IMR-90 (cell line): ENCODE data around the gene CENPI. TPM values are rescaled to one million over a fixed set of nuclear protein-coding genes. Genes with fewer than 3 reads are reported as not detected.

ENCODE experiments used
- ATAC-seq: fragments of 200-7000 bp; cut with Tn5 transposase; 2 replicates; pipeline ENCODE4 v1.9.1; 2020; ENCODE audit warnings: low read depth, mild to moderate bottlenecking, moderate library complexity
- BruUV-seq: library from RNA; stranded (reverse); fragments of 400-500 nt; replicated peaks from 2 replicates; lab custom pipeline; 2021; lab: Mats Ljungman, UMichigan
- CTCF ChIA-PET: fragments of 300-600 bp; formaldehyde crosslinking; extraction: SDS; loops from one replicate; lab custom pipeline; 2021; ENCODE audit warnings: antibody characterized with exemption; lab: Yijun Ruan, JAX
- POLR2A ChIA-PET: fragments of 300-600 bp; sonication (Branson Sonifier 250); formaldehyde crosslinking; loops from one replicate; lab custom pipeline; 2022; ENCODE audit warnings: antibody characterized with exemption; ENCODE audit not compliant: unreplicated experiment; lab: Charles Lee
- DNase-seq: peaks from one replicate; pipeline ENCODE4 v3.0.0; 2013
- H2AFZ ChIP-seq: replicated peaks from 2 replicates; pipeline ENCODE3; 2013; ENCODE audit warnings: low read length, mild to moderate bottlenecking; ENCODE audit not compliant: poor library complexity
- H2AK5ac ChIP-seq: 2 replicates; pipeline ENCODE4 v1.6.1; 2013; ENCODE audit warnings: low read depth, low read length, inconsistent platforms
- H2AK9ac ChIP-seq: replicated peaks from 2 replicates; pipeline ENCODE3; 2013; ENCODE audit warnings: mild to moderate bottlenecking, low read depth, low read length, moderate library complexity; ENCODE audit not compliant: poor library complexity
- H2BK120ac ChIP-seq: 2 replicates; pipeline ENCODE4 v1.6.1; 2013; ENCODE audit warnings: low read depth, low read length, inconsistent platforms
- H2BK15ac ChIP-seq: 3 replicates; pipeline ENCODE4 v1.6.1; 2013; ENCODE audit warnings: low read depth, low read length, inconsistent platforms
- H2BK20ac ChIP-seq: 2 replicates; pipeline ENCODE4 v1.6.1; 2013; ENCODE audit warnings: low read depth, mild to moderate bottlenecking, inconsistent platforms, low read length, moderate library complexity
- H2BK5ac ChIP-seq: 2 replicates; pipeline ENCODE4 v1.6.1; 2013; ENCODE audit warnings: mild to moderate bottlenecking, low read depth, low read length, inconsistent platforms; ENCODE audit not compliant: poor library complexity, severe bottlenecking
- H3K14ac ChIP-seq: replicated peaks from 2 replicates; pipeline ENCODE4 v1.6.1; 2013; ENCODE audit warnings: low read depth, low read length, inconsistent platforms
- H3K18ac ChIP-seq: 2 replicates; pipeline ENCODE4 v1.6.1; 2013; ENCODE audit warnings: low read depth, low read length, control low read depth
- H3K23ac ChIP-seq: 2 replicates; pipeline ENCODE4 v1.6.1; 2013; ENCODE audit warnings: low read depth, low read length, inconsistent platforms
- H3K27ac ChIP-seq: 2 replicates; pipeline ENCODE4 v1.5.1; 2013; ENCODE audit warnings: mild to moderate bottlenecking, control low read depth, low read length; ENCODE audit not compliant: insufficient read depth
- H3K27me3 ChIP-seq: 2 replicates; pipeline ENCODE4 v1.6.1; 2013; ENCODE audit warnings: low read length; ENCODE audit not compliant: control insufficient read depth, insufficient read depth
- H3K36me3 ChIP-seq: 2 replicates; pipeline ENCODE4 v1.6.1; 2013; ENCODE audit warnings: low read length, mixed read lengths; ENCODE audit not compliant: control insufficient read depth, insufficient read depth
- H3K4ac ChIP-seq: 2 replicates; pipeline ENCODE4 v1.6.1; 2013; ENCODE audit warnings: low read depth, low read length, inconsistent platforms
- H3K4me1 ChIP-seq: 2 replicates; pipeline ENCODE4 v1.6.1; 2013; ENCODE audit warnings: low read length, mixed read lengths; ENCODE audit not compliant: control insufficient read depth, insufficient read depth
- H3K4me2 ChIP-seq: 2 replicates; pipeline ENCODE4 v1.6.1; 2013; ENCODE audit warnings: low read depth, mild to moderate bottlenecking, control low read depth, low read length, moderate library complexity
- H3K4me3 ChIP-seq: 2 replicates; pipeline ENCODE4 v1.5.1; 2013; ENCODE audit warnings: low read depth, mild to moderate bottlenecking, control low read depth, low read length, moderate library complexity; ENCODE audit not compliant: insufficient read depth
- H3K56ac ChIP-seq: 2 replicates; pipeline ENCODE4 v1.6.1; 2013; ENCODE audit warnings: low read length, inconsistent platforms; ENCODE audit not compliant: insufficient read depth; ENCODE audit errors: extremely low read depth
- H3K79me1 ChIP-seq, 2 experiments: 2 replicates each; pipeline ENCODE4 v1.6.1; 2013; ENCODE audit warnings: low read length in 2 of 2, inconsistent platforms in 1 of 2, low read depth in 1 of 2
- H3K9ac ChIP-seq: 2 replicates; pipeline ENCODE4 v1.6.1; 2013; ENCODE audit warnings: low read depth, low read length, control low read depth
- H3K9me1 ChIP-seq: 2 replicates; pipeline ENCODE4 v1.6.1; 2013; ENCODE audit warnings: low read length, inconsistent platforms; ENCODE audit not compliant: insufficient read depth
- H3K9me3 ChIP-seq: 2 replicates; pipeline ENCODE4 v1.6.1; 2013; ENCODE audit warnings: low read length; ENCODE audit not compliant: control insufficient read depth, insufficient read depth
- H4K20me1 ChIP-seq: 2 replicates; pipeline ENCODE4 v1.6.1; 2013; ENCODE audit warnings: low read length, inconsistent platforms; ENCODE audit not compliant: insufficient read depth
- H4K5ac ChIP-seq: 2 replicates; pipeline ENCODE4 v1.6.1; 2013; ENCODE audit warnings: mild to moderate bottlenecking, low read depth, low read length, control low read depth
- H4K8ac ChIP-seq, 2 experiments: 2 replicates each; pipeline ENCODE4 v1.6.1; 2013; ENCODE audit warnings: low read depth in 2 of 2, low read length in 2 of 2, control low read depth in 1 of 2, inconsistent platforms in 1 of 2
- H4K91ac ChIP-seq: 2 replicates; pipeline ENCODE4 v1.6.1; 2013; ENCODE audit warnings: low read depth, low read length, inconsistent platforms; ENCODE audit not compliant: insufficient read depth
- CEBPB ChIP-seq: IDR thresholded peaks from 2 replicates; pipeline ENCODE4 v1.6.1; 2012; ENCODE audit warnings: low read depth, low read length, improper control_type of control experiment
- ELK1 ChIP-seq: fragments of 150-350 bp; IDR thresholded peaks from 2 replicates; pipeline ENCODE4 v1.6.1; 2016; ENCODE audit warnings: low read depth, mild to moderate bottlenecking, low read length, moderate library complexity, borderline replicate concordance
- WGBS, 2 experiments: methylation state at CpG; one replicate each; pipeline versions ENCODE4 v1.1.5 to v1.1.7; 2013; ENCODE audit warnings: missing lambda C conversion rate in 2 of 2; ENCODE audit not compliant: insufficient read length in 1 of 2; ENCODE audit errors: extremely low coverage in 2 of 2; 5-methylcytosine and 5-hydroxymethylcytosine counted together
- dilution Hi-C: fragments of 300-500 bp; cut with HindIII; formaldehyde crosslinking; loops from one replicate; pipeline ENCODE4 v1.14.3; 2018; ENCODE audit warnings: low sequenced_read_pairs; ENCODE audit not compliant: unreplicated experiment
- in situ Hi-C: fragments of 300-500 bp; cut with MboI; formaldehyde crosslinking; loops from 3 replicates; pipeline ENCODE4 v1.14.3; 2019; ENCODE audit warnings: low sequenced_read_pairs, inconsistent platforms, mixed read lengths
- intact Hi-C: fragments of 100-400 bp; cut with micrococcal nuclease; formaldehyde crosslinking; loops from 2 replicates; pipeline ENCODE4 v1.10.0; 2022
- polyA plus RNA-seq, 3 experiments: library from polyadenylated mRNA; depleted of rRNA; stranded (reverse); fragments of >200 nt; gene quantifications; 2 replicates each; pipeline ENCODE4 v1.2.3, GENCODE V29; 2012; ENCODE audit warnings: low replicate concordance in 1 of 3
- total RNA-seq: library from RNA; depleted of rRNA; stranded (reverse); fragments of >200 nt; gene quantifications from 2 replicates; pipeline ENCODE4 v1.2.3, GENCODE V29; 2012

Gene CENPI
- total and polyA plus RNA-seq, 2 of the 4 experiments (the other 2 are of a cell fraction) = 5.5 to 24.2 TPM

GRCh38 chrX:101108284-101108683 lies 10.3 kb downstream of the CENPI start:
- peak overlapping the region; percentile 85 for H2AK5ac ChIP-seq
- no peaks in the 10 kb centered on the region for H3K27me3 ChIP-seq
- H3K23ac ChIP-seq = no peak overlapping the region
- peaks cover 7% of the 10 kb centered on the region for H3K4me1 ChIP-seq
- TF ChIP-seq ELK1 (no peak), CEBPB (peak; percentile 87)
- peak overlapping the region; percentile 75; the same call in 1 of the 3 replicates for H2BK15ac ChIP-seq
- H2BK5ac ChIP-seq = peak overlapping the region; percentile 87
- ChIA-PET CTCF (interaction anchor here (0.7 kb wide), 1 partner anchor 285 kb away, joined by 3 read pairs; no protein-coding TSS in a partner anchor), POLR2A (no interaction called here)
- in situ Hi-C loops = no loop called here
- DNase-seq (peak; percentile 77), ATAC-seq (peak; percentile 78)
- H4K20me1 ChIP-seq = no peaks in the 10 kb centered on the region
- H3K18ac ChIP-seq = peak overlapping the region; percentile 91
- no TSS peak for BruUV-seq
- H3K9me1 ChIP-seq = no peaks in the 10 kb centered on the region
- H3K4me2 ChIP-seq = no peak overlapping the region
- no CpG with 5 or more reads among the region's 4 CpGs for WGBS, 2 experiments
- H2BK20ac ChIP-seq = peak overlapping the region; percentile 73; the same call in 1 of the 2 replicates
- H2AK9ac ChIP-seq = no peak overlapping the region
- H3K4ac ChIP-seq = peak overlapping the region; percentile 87
- no peak overlapping the region for H2AFZ ChIP-seq
- H4K91ac ChIP-seq = peak overlapping the region; percentile 15; the same call in 1 of the 2 replicates
- peak overlapping the region; percentile 88 for H3K27ac ChIP-seq
- H2BK120ac ChIP-seq = peak overlapping the region; percentile 81
- no peaks in the 10 kb centered on the region for H3K9me3 ChIP-seq
- no peaks in the 10 kb centered on the region for H3K36me3 ChIP-seq
- peaks cover 0 to 7% of the 10 kb centered on the region in 2 experiments; a peak in 1 of 4 replicates for H3K79me1 ChIP-seq
- H3K4me3 ChIP-seq = no peak overlapping the region
- H3K56ac ChIP-seq = no peak overlapping the region
- no peak overlapping the region for H3K9ac ChIP-seq
- no peak overlapping the region for H3K14ac ChIP-seq
- dilution Hi-C loops = no loop called here
- peak overlapping the region; percentile 78; the same call in 1 of the 2 replicates for H4K5ac ChIP-seq
- intact Hi-C loops = no loop called here
- peak overlapping the region in 1 of 2 experiments; percentile 74; a peak in 1 of 4 replicates for H4K8ac ChIP-seq
